HG02678 (cell line): ENCODE results near the gene NHLRC4.

ENCODE experiments used
- ATAC-seq: cut with Tn5 transposase; IDR thresholded peaks from one replicate; pipeline ENCODE4 v1.9.1; 2021; ENCODE audit warnings: mild to moderate bottlenecking, moderate library complexity; ENCODE audit not compliant: unreplicated experiment

The NHLRC4 gene

GRCh38 chr16:530111-530817, 36.5 kb upstream of the NHLRC4 start:
- no peak for ATAC-seq

DNA sequence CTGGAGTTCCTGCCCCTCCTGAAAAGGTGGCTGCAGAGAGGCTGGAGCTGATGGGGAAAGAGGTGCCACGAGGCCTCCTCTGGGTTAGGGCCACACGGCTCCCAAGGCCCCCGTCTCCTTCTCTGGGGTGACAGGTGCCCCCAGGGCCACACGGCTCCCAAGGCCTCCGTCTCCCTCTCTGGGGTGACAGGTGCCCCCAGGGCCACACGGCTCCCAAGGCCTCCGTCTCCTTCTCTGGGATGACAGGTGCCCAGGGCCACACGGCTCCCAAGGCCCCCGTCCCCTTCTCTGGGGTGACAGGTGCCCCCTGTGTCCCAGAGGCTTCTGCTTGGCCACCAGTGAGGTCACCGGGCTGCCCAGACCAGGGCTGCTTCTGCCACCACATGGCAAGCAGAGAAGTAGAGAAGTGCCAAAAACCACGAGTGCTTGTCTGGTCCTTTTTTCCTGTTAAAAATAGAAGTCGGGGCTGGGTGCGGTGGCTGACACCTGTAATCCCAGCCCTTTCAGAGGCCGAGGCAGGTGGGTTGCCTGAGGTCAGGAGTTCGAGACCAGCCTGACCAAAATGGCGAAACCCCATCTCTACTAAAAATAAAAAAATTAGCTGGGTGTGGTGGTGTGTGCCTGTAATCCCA, 35.2 kb upstream of the NHLRC4 start:
- no peak for ATAC-seq

- ATAC-seq = no peak
Measured at GRCh38 chr16:533391-534123, 33.2 kb upstream of the NHLRC4 start.

GRCh38 chr16:534135-534534, 32.7 kb upstream of the NHLRC4 start:
- ATAC-seq = no peak

- no peak for ATAC-seq
Measured at GRCh38 chr16:534856-535445, 31.9 kb upstream of the NHLRC4 start.

- ATAC-seq = no peak
Measured at GRCh38 chr16:535446-536405, 31.1 kb upstream of the NHLRC4 start.

- no peak for ATAC-seq
Measured at GRCh38 chr16:536746-537145, 30.1 kb upstream of the NHLRC4 start.

GRCh38 chr16:537415-538335, 29.1 kb upstream of the NHLRC4 start:
- no peak for ATAC-seq

- ATAC-seq = no peak
Measured at GRCh38 chr16:539901-540530, 26.8 kb upstream of the NHLRC4 start.

DNA sequence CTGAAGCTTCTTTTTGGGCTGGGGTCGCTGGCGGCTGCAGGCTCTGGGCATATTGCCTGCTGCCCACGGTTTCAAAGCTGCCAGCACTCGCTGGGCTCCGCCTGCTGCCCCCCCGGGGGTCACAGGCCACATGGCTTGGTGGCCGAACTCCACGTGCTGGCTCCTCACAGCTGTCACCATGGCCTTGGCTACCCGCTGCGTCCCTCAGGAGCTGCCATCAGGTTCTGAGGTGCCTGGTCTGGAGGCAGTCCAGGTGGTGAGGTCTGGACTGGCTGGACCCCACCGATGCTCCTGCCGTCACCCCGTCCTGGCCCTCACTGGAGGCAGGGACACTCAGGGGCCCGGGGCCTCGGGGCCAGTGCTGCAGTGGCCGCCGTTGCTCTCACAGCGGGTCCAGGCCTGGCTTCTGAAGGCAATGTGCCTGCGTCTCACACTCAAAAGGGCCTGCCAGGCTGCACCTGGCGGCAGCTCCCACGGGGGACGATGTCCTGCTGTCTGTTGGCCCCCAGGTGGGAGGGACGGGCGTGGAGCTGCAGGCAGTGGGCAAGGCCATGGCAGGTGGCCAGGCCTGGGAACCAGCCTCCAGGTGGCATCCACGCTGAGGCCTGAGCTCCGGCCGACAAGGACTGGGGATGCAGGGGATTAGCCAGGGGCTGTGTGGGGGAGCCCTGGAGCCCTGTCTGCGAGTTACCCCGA, 26.0 kb upstream of the NHLRC4 start:
- no peak for ATAC-seq

DNA sequence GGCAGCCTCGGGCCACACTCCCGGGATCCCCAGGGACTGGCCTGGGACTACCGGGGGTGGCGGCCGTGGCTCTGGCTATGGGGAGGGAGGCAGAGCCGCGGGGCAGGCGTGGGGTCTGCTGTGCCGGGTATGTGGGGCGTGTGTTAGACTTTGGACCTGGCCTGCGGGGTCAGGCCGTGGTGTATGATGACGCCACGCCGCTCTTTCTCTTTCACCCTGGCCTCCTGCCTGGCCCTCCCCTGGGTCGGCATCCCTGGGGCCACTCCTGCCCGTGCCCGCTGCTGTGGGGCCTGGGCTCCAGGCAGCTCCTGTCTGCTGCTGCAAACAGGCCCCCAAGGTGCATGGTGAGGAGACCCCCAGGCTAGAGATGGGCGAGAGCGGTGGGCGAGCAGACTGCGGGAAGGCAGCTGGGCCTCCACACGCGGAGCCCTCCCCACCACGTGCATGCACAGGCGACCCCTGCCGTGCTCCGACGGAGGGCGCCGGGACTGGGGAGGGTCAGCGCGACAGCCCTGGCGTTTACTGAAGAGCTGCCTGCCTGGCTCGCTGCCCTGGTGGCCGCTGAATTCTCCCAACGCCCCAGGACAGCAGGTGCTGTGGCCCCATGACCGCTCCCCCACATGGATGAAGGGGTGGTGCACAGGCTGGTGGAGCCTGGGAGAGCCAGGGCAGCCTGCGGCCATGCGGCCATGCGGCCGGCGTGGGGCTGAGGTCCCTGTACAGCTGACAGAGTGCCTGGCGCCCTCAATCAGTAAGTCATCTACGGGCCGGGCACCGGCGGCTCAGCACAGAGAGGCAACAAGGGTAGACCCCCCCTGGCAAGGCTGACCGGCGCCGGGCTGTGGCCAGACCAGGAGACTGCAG, 23.3 kb upstream of the NHLRC4 start:
- no peak for ATAC-seq

DNA sequence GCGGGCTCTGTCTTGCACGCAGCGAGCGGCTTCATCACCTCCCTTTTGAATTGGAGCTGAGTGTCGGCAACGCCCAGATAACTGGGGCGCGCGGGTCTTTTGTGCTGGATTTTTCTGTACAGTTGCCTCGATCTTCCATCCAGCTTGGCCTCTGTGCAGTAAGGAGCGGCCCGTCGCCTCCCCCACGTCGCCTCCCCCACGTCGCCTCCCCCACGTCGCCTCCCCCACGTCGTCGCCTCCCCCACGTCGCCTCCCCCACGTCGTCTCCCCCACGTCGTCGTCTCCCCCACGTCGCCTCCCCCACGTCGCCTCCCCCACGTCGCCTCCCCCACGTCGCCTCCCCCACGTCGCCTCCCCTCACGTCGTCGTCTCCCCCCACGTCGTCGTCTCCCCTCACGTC, 22.3 kb upstream of the NHLRC4 start:
- no peak for ATAC-seq

DNA sequence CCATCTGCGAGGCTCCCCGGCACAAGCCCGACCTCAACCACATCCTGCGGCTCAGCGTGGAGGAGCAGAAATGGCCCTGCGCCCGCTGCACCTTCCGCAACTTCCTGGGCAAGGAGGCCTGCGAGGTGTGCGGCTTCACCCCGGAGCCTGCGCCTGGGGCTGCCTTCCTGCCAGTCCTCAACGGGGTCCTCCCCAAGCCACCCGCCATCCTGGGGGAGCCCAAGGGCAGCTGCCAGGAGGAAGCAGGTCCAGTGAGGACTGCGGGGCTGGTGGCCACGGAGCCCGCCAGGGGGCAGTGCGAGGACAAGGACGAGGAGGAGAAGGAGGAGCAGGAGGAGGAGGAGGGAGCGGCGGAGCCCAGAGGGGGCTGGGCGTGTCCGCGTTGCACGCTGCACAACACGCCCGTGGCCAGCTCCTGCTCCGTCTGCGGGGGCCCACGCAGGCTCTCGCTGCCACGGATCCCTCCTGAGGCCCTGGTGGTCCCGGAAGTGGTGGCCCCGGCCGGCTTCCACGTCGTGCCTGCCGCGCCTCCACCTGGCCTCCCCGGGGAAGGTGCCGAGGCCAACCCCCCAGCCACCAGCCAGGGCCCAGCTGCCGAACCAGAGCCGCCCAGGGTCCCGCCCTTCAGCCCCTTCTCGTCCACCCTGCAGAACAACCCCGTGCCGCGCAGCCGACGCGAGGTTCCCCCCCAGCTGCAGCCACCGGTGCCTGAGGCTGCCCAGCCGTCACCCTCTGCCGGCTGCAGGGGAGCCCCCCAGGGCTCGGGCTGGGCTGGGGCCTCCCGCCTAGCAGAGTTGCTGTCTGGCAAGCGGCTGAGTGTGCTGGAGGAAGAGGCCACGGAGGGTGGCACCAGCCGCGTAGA, 19.7 kb upstream of the NHLRC4 start:
- no peak for ATAC-seq

DNA sequence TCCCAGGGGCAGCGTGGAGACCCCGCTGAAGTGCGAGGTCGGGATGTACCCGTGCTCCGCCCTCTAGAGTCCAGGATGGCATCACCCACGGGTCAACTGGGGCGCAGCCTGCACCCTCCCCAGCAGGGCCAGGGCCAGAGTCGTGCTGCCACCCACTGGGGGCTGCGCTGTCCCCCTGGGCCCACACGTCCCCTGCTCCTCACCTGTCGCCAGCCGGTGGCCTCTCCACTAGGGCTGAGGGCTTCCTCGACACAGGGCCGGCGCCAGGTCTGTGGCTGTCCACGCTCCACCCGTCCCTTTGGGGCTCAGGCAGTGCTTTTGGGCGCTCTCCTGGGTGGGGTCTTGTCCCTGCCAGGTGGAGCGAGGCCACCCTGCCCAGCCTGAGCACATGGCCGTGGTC, 18.2 kb upstream of the NHLRC4 start:
- no peak for ATAC-seq

GRCh38 chr16:549544-550263, 17.1 kb upstream of the NHLRC4 start:
- ATAC-seq = no peak

DNA sequence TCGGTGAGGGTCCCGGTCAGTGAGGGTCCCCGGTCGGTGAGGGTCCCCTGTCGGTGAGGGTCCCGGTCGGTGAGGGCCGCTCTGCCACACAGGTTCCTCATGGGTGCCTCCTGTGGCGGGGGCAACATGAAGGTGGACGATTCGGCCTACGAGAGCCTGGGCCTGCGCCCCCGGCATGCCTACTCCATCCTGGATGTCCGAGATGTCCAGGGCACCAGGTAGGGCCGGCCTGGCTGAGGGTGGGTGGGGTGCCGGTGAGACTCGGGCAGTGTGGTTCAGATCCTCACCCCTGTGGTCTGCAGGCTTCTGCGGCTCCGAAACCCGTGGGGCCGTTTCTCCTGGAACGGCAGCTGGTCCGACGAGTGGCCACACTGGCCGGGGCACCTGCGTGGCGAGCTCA, 15.6 kb upstream of the NHLRC4 start:
- no peak for ATAC-seq
